ENCODE measurements around the gene SDHAF2.
A peak's percentile ranks its signal among the peaks of the same experiment; 100 is the strongest.
"Not testable (repeated sequence)": the region's sequence is repeated elsewhere in the genome, so short reads cannot be mapped to it uniquely, and the experiment has no call there.

Gene SDHAF2

GRCh38 chr11:61479360-61480058 lies 49.6 kb downstream of the SDHAF2 start:
- not testable (repeated sequence) for DNase-seq

- DNase-seq, result no peak
Measured at GRCh38 chr11:61480261-61480993, 50.5 kb downstream of the SDHAF2 start.

- DNase-seq, result no peak
Measured at GRCh38 chr11:61480994-61481335, 51.0 kb downstream of the SDHAF2 start.

- DNase-seq, result no peak
Measured at GRCh38 chr11:61481806-61482205, 51.9 kb downstream of the SDHAF2 start.

- peak; percentile 8 for DNase-seq
Measured at GRCh38 chr11:61482513-61482912, 52.6 kb downstream of the SDHAF2 start.

GRCh38 chr11:61484541-61484940 lies 54.6 kb downstream of the SDHAF2 start:
- no peak for DNase-seq

- no peak for DNase-seq
Measured at GRCh38 chr11:61485080-61485479, 55.2 kb downstream of the SDHAF2 start.

GRCh38 chr11:61486011-61486620 lies 56.2 kb downstream of the SDHAF2 start:
- no peak for DNase-seq

- no peak for DNase-seq
Measured at GRCh38 chr11:61486779-61487178, 56.9 kb downstream of the SDHAF2 start.

GRCh38 chr11:61487342-61488025 lies 57.6 kb downstream of the SDHAF2 start:
- no peak for DNase-seq

- no peak for DNase-seq
Measured at GRCh38 chr11:61488651-61489291, 58.8 kb downstream of the SDHAF2 start.

- no peak for DNase-seq
Measured at GRCh38 chr11:61489833-61490721, 60.2 kb downstream of the SDHAF2 start.

- no peak for DNase-seq
Measured at GRCh38 chr11:61491736-61492395, 61.9 kb downstream of the SDHAF2 start.

- no peak for DNase-seq
Measured at GRCh38 chr11:61494381-61494961, 64.5 kb downstream of the SDHAF2 start.

- no peak for DNase-seq
Measured at GRCh38 chr11:61495801-61496601, 66.1 kb downstream of the SDHAF2 start.

Measured in activated CD4-positive, alpha-beta T cell treated with anti-CD3 and anti-CD28 coated beads, Interleukin-2, amount 50 U/mL, for 1 hour (primary cell).